ENCODE results near the gene ROMO1. TPM values are rescaled to one million over a fixed set of nuclear protein-coding genes. Genes with fewer than 3 reads are reported as not detected.

The ROMO1 gene
- total RNA-seq, 1 experiment from 2014 or later: 357 TPM

DNA sequence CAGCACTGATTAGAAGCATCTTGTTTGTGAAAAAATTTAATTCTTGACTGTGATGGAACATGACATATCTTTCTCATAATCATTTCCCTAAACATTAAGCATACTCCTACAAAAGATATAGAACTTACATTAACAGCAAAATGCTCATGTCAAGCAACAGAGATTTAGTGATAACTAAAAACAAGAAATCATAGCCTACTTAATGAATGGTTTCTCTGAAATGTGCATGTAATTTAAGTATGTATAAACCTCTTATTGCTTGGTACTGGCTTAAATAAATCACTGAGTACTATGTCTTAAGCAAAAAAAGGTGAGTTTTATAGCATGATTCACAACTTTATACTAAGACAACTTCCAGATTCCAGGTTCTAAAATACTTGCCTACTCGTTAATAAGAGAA, 9.3 kb downstream of the ROMO1 start:
- Histone ChIP-seq H3K27me3 (replicated peaks; ENCODE audit: control insufficient read depth, insufficient read depth, low read length) (no peaks in the 10 kb centered on the region), H3K9me3 (no peaks in the 10 kb centered on the region), H3K36me3 (ENCODE audit: control insufficient read depth, insufficient read depth, low read length) (peaks cover 10% of the 10 kb centered on the region), H3K4me3 (ENCODE audit: low read depth, low read length) (no peak overlapping the region), H3K4me1 (no peaks in the 10 kb centered on the region)
- Mint-ChIP-seq H3K27me3 (ENCODE audit: insufficient read depth, unreplicated experiment) (no peaks in the 10 kb centered on the region), H3K27ac (ENCODE audit: unreplicated experiment) (no peak overlapping the region), H3K9me3 (ENCODE audit: unreplicated experiment) (no peaks in the 10 kb centered on the region), H3K36me3 (ENCODE audit: insufficient read depth, unreplicated experiment) (peaks cover 100% of the 10 kb centered on the region), H3K4me1 (ENCODE audit: low read depth, unreplicated experiment) (peaks cover 17% of the 10 kb centered on the region), H3K4me3 (ENCODE audit: unreplicated experiment) (no peak overlapping the region)
- TF ChIP-seq, protein P1, sequence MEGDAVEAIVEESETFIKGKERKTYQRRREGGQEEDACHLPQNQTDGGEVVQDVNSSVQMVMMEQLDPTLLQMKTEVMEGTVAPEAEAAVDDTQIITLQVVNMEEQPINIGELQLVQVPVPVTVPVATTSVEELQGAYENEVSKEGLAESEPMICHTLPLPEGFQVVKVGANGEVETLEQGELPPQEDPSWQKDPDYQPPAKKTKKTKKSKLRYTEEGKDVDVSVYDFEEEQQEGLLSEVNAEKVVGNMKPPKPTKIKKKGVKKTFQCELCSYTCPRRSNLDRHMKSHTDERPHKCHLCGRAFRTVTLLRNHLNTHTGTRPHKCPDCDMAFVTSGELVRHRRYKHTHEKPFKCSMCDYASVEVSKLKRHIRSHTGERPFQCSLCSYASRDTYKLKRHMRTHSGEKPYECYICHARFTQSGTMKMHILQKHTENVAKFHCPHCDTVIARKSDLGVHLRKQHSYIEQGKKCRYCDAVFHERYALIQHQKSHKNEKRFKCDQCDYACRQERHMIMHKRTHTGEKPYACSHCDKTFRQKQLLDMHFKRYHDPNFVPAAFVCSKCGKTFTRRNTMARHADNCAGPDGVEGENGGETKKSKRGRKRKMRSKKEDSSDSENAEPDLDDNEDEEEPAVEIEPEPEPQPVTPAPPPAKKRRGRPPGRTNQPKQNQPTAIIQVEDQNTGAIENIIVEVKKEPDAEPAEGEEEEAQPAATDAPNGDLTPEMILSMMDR (IDR thresholded peaks at IDR 0.05; ENCODE audit: insufficient read depth in 1 of 2, low read depth in 1 of 2, low read length in 1 of 2, severe bottlenecking in 1 of 2, unreplicated experiment in 1 of 2): no peak
- DNase-seq: no peak
- POLR2A ChIA-PET: interaction anchor here (0.5 to 1.0 kb wide), 5 partner anchors 15 to 255 kb away, joined by 3 to 19 read pairs (median 4); partner anchors contain the start of gene RBM39
- intact Hi-C loops (cut with micrococcal nuclease; ENCODE audit: unreplicated experiment): no loop called here
- TSS peak; percentile 0 for BruUV-seq (replicated peaks)
- CTCF ChIA-PET: no interaction called here

DNA sequence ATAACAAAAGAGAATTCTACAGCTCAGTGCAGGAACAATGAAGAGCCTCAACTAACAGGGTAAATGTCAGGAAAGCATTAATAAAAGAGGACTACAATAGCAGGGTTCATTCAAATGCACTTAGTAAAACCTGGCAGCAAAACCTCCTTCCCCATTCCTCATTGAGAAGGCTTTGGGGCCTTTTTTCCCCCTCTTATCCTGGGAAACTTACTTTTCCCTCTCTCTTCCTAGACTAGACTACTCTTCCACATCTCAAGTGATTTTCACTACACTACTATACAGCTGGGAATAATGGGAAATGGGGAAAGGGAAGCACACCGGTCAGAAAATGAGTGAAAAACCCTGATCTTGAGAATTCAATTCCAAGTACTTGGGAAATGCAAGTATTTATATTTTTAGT, 10.1 kb downstream of the ROMO1 start:
- H3K27me3 ChIP-seq (replicated peaks; ENCODE audit: control insufficient read depth, insufficient read depth, low read length): no peaks in the 10 kb centered on the region
- H3K27me3 Mint-ChIP-seq (ENCODE audit: insufficient read depth, unreplicated experiment): no peaks in the 10 kb centered on the region
- H3K27ac Mint-ChIP-seq (ENCODE audit: unreplicated experiment): peak overlapping the region; percentile 4
- H3K36me3 ChIP-seq (ENCODE audit: control insufficient read depth, insufficient read depth, low read length): peaks cover 13% of the 10 kb centered on the region
- peaks cover 100% of the 10 kb centered on the region for H3K36me3 Mint-ChIP-seq (ENCODE audit: insufficient read depth, unreplicated experiment)
- ChIA-PET CTCF (no interaction called here), POLR2A (interaction anchor here (0.9 to 1.0 kb wide), 2 partner anchors 10 to 33 kb away, joined by 4 to 10 read pairs; partner anchors contain the start of genes NFS1, RBM39 and ROMO1)
- BruUV-seq (replicated peaks): no TSS peak
- H3K4me1 ChIP-seq: no peaks in the 10 kb centered on the region
- no peak overlapping the region for H3K4me3 Mint-ChIP-seq (ENCODE audit: unreplicated experiment)
- no peak for DNase-seq
- no peak overlapping the region for H3K4me3 ChIP-seq (ENCODE audit: low read depth, low read length)
- intact Hi-C loops (cut with micrococcal nuclease; ENCODE audit: unreplicated experiment): no loop called here
- H3K4me1 Mint-ChIP-seq (ENCODE audit: low read depth, unreplicated experiment): peaks cover 10% of the 10 kb centered on the region
- H3K9me3 ChIP-seq: no peaks in the 10 kb centered on the region
- H3K9me3 Mint-ChIP-seq (ENCODE audit: unreplicated experiment): no peaks in the 10 kb centered on the region
- TF ChIP-seq, protein P1 (IDR thresholded peaks at IDR 0.05; ENCODE audit: insufficient read depth in 1 of 2, low read depth in 1 of 2, low read length in 1 of 2, severe bottlenecking in 1 of 2, unreplicated experiment in 1 of 2): no peak

DNA sequence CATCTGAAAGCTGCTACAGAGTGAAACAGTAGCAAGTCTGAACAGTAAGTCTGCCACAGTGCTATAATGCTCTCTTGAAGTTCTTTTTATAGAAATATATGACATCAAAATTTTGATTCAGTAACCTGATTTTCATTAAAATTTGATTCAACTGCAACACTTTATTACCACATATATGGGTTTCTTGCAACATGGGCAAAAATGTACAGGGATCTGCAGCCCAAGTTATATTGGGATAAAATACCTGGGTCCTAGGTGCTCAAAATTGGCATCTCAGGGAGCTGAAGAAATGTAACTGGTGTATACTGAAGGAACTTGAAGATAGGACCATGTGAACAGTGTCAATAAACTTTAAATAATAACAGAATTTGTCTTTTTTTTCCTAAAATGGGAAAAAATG, 10.8 kb downstream of the ROMO1 start:
- TF ChIP-seq, protein P1 (IDR thresholded peaks at IDR 0.05; ENCODE audit: insufficient read depth in 1 of 2, low read depth in 1 of 2, low read length in 1 of 2, severe bottlenecking in 1 of 2, unreplicated experiment in 1 of 2): no peak
- Mint-ChIP-seq H3K27ac (ENCODE audit: unreplicated experiment) (no peak overlapping the region), H3K36me3 (ENCODE audit: insufficient read depth, unreplicated experiment) (peaks cover 100% of the 10 kb centered on the region), H3K4me3 (ENCODE audit: unreplicated experiment) (no peak overlapping the region), H3K9me3 (ENCODE audit: unreplicated experiment) (no peaks in the 10 kb centered on the region), H3K4me1 (ENCODE audit: low read depth, unreplicated experiment) (peaks cover 8% of the 10 kb centered on the region), H3K27me3 (ENCODE audit: insufficient read depth, unreplicated experiment) (no peaks in the 10 kb centered on the region)
- ChIA-PET CTCF (no interaction called here), POLR2A (interaction anchor here (0.9 to 1.0 kb wide), 2 partner anchors 11 to 32 kb away, joined by 10 to 13 read pairs; partner anchors contain the start of genes NFS1, RBM39 and ROMO1)
- H3K9me3 ChIP-seq: no peaks in the 10 kb centered on the region
- H3K36me3 ChIP-seq (ENCODE audit: control insufficient read depth, insufficient read depth, low read length): peaks cover 13% of the 10 kb centered on the region
- no TSS peak for BruUV-seq (replicated peaks)
- H3K27me3 ChIP-seq (replicated peaks; ENCODE audit: control insufficient read depth, insufficient read depth, low read length): no peaks in the 10 kb centered on the region
- no peak for DNase-seq
- H3K4me1 ChIP-seq: no peaks in the 10 kb centered on the region
- no peak overlapping the region for H3K4me3 ChIP-seq (ENCODE audit: low read depth, low read length)
- intact Hi-C loops (cut with micrococcal nuclease; ENCODE audit: unreplicated experiment): no loop called here

Measured in Caco-2 (cell line).